HG03442 (cell line): ENCODE measurements around the gene IL19.
"Not testable (repeated sequence)": the region's sequence is repeated elsewhere in the genome, so short reads cannot be mapped to it uniquely, and the experiment has no call there.

ENCODE experiments used
- ATAC-seq: cut with Tn5 transposase; IDR thresholded peaks from one replicate; pipeline ENCODE4 v1.9.1; 2021; ENCODE audit warnings: mild to moderate bottlenecking, moderate library complexity; ENCODE audit not compliant: unreplicated experiment

The IL19 gene

DNA sequence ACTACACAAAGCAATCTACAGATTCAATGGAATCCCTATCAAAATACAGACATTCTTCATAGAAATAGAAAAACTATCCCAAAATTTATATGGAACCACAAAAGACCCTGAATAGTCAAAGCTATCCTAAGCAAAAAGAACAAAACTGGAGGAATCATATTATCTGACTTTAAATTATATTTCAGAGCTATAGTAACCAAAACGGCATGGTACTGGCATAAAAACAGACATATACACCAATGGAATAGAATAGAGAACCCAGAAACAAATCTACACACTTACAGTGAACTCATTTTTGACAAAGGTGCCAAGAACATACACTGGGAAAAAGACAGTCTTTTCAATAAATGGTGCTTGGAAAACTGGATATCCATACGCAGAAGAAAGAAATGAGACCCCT lies 82.1 kb downstream of the IL19 start:
- not testable (repeated sequence) for ATAC-seq

DNA sequence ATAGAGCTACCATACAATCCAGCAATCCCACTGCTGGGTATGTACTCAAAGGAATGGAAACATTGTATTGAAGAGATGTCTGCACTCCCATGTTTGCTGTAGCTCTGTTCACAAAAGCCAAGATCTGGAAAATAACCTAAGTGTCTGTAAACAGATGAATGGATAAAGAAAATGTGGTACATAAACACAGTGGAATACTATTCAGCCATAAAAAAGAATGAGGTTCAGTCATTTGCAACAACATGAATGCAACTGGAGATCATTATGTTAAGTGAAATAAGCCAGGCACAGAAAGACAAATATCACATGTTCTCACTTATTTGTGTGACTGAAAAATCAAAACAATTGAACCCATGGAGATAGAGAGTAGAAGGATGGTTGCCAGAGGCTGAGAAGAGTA lies 83.1 kb downstream of the IL19 start:
- not testable (repeated sequence) for ATAC-seq

- ATAC-seq = no peak
Observed at GRCh38 chr1:206854401-206855129, 84.0 kb downstream of the IL19 start.

DNA sequence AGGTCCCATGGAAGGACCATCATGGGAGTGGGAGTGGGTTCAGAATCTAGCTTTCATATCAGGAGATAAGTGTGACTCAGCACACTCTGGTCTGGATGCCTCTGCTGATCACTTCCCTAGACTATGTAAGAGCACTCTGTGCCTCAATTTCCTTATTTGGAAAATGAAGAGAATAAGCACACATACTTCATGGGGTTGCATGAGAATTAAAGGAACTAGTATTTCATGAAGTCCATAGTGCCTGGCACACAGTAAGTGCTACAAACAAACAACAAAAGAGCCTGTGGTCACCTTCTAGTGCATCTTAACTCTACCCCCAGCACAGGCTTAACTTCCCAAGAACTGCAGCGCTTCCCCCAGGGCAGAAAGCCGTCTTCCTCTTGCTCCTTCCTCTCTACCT lies 85.3 kb downstream of the IL19 start:
- no peak for ATAC-seq

GRCh38 chr1:206856674-206857464 lies 86.3 kb downstream of the IL19 start:
- ATAC-seq = no peak

DNA sequence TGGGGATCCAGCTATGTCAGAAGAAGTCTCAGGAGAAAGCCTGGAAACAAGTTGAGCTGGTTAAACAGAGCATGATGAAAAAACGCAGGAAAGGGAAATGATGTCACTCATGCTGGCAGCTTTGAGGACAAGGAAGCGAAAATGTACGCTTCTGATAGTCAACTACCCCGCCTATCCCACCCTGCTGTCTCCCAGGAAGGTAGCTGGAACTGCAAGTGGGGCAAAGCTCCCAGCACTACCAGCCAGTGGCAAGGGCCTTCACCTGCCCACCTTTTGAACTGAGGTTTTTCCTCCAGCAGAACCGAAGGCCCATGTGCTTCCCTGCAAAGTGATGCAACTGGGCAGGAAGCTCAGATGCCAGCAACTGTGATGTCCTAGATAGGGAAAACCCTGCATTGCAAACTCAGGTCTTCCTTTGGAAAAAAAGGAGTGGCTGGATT lies 88.5 kb downstream of the IL19 start:
- no peak for ATAC-seq

DNA sequence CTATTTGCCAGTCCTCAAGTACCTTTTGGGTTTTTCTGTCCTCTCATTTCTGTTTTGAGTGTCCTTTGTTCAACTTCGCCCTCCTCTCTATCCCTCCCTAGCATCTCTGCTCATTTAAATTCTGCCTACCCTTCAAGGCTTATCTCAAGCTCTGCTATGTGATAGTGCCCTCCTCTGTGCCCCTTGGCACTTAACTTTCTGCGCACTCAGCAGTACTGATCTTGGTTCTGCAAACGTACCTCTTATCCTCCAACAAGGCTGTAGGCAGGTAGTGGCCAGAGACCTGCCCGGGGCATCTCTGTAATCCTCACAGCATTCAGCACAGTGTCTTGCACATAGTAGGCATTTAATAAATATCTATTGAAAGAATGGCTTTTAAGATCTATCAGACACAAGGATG lies 89.6 kb downstream of the IL19 start:
- ATAC-seq = no peak

- ATAC-seq = no peak
Observed at GRCh38 chr1:206863266-206863665, 92.7 kb downstream of the IL19 start.

GRCh38 chr1:206864939-206865671 lies 94.5 kb downstream of the IL19 start, which contains the start of gene IL20:
Gene IL20 (plus strand): TSS chr1:206865623. CDS start chr1:206865853, 230 bp downstream.
- ATAC-seq = no peak

- ATAC-seq = no peak
Observed at GRCh38 chr1:206866062-206866461, 95.5 kb downstream of the IL19 start.

DNA sequence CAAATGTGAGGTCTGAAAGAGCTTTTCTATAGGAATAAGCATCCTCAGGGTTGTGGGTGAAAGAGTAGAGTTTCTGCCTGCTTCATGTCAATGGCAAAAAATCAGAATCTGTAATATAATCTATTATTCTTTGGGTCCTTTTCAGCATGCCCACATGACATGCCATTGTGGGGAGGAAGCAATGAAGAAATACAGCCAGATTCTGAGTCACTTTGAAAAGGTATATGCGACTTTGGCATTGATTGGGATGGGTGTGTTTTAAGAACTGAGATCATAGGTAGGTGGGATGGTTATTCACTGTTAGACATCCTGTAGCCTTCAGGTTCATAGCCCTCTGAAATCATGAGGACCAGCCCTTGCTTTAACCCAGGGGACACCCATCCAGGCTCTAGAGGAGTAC lies 96.7 kb downstream of the IL19 start:
- ATAC-seq = no peak

- ATAC-seq = no peak
Observed at GRCh38 chr1:206867716-206868115, 97.1 kb downstream of the IL19 start.

DNA sequence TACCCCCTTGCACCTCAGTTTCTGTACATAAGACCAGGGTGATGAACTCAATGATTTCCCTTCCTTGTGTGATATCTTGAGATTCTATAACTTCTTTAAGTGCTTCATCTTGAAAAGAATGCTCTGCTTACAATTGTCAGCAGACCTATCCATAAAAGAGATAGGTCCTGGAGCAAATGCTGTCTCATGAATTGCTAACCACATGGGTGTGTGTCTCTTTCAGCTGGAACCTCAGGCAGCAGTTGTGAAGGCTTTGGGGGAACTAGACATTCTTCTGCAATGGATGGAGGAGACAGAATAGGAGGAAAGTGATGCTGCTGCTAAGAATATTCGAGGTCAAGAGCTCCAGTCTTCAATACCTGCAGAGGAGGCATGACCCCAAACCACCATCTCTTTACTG lies 97.7 kb downstream of the IL19 start:
- ATAC-seq = no peak

GRCh38 chr1:206872139-206872538 lies 101.6 kb downstream of the IL19 start:
- no peak for ATAC-seq

DNA sequence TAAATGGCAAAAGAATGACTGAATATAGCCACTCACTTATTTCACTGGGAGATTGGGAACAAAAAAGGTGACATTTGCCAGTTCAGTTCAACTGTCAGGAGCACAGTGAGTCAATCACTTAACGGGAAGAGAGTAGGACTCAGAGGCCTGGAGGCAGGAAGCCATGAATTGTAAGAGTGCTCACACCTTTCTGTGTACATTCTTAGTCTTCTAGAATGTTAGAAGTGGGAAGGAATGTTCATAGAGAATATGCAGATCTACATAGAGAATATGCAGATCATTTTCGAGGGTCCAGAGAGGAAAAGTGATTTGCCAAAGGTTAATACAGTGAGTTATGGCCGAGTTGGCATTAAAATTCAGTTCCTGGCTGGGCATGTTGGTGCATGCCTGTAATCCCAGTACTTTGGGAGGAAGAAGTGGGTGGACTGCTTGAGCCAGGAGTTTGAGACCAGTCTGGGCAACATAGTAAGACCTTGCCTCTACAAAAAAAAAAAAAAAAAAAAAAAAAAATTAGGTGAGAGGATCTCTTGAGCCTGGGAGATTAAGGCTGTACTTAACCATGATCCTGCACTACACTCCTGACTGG lies 103.1 kb downstream of the IL19 start:
- ATAC-seq = no peak

DNA sequence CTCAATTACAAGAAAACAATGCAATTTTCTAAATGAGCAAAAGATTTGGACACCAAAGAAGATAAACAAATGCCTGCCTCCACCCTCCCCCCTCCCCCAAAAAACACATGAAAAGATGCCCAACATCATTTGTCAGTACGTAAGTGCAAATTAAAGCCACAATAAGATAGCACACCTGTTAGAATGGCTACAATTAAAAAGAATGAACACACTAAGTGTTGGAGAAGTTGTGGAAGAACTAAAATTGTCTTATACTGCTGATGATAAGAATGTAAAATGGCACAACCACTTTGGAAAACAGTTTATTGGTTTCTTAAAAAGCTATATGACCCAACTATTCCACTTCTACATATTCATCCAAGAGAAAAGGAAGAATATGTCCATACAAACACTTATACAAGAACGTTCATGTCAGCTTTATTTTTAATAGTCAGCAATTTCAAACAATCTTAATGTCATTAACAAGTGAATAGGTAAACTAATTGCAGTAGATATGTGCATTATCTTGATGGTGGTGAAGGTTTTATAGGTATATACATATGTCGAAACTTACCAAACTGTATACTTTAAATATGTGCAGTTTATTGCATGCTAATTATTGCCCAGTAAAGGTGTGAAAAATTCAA lies 105.3 kb downstream of the IL19 start:
- no peak for ATAC-seq

- ATAC-seq = no peak
Observed at GRCh38 chr1:206878456-206878855, 107.9 kb downstream of the IL19 start.

DNA sequence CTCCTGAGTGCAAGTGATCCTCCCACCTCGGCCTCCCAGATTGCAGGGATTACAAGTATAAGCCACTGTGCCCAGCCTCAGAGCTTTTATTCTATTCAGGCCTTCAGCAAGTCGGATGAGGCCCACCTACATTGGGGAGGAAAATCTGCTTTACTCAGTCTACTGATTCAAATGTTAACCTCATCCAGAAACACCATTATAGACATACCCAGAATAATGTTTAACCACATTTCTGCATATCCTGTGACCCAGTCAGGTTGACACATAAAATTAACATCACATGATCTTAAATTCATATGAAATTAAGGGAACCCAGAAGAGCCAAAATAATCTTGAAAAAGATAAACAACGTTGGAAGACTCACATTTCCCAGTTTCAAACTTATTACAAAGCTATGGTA lies 109.7 kb downstream of the IL19 start:
- no peak for ATAC-seq

DNA sequence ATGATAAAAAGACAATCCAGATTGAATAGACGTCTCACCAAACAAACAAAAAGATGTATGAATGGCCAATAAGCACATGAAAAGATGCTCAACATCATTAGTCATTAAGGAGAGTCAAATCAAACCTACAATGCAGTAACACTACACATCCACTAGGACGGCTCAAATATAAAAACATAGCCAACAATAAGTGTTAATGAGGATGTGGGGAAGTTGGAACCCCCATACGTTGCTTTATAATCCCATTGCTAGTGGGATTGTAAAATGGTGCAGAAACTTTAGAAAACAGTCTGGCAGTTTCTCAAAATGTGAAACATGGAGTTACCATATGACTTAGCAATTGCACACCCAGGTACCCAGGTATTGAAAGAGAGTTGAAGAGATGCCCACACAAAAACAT lies 112.0 kb downstream of the IL19 start:
- no peak for ATAC-seq

- ATAC-seq = no peak
Observed at GRCh38 chr1:206883160-206883559, 112.6 kb downstream of the IL19 start.

DNA sequence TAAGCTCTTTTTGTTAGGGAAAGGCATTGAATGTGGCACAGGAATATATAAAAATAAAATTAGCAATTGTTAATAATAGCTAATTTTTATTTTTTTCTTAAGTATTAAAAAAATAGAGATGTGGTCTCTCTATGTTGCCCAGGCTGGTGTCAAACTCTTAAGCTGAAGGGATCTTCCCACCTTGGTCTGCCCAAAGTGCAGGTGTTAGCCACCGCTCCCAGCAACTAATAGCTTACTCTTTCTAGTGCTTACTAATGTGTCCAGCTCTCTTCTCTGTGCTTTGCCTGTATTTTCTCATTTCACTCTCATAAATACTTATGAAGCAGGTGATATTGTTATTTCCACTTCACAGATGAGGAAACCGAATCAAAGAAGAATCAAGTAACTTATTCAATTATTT lies 113.3 kb downstream of the IL19 start:
- ATAC-seq = no peak
